GM18858 (cell line): ENCODE results near the gene C14orf93.

ENCODE experiments used
- ATAC-seq: cut with Tn5 transposase; IDR thresholded peaks from one replicate; pipeline ENCODE4 v1.9.1; 2021; ENCODE audit not compliant: unreplicated experiment

C14orf93 gene

GRCh38 chr14:22996768-22997654, 12.9 kb downstream of the C14orf93 start:
- ATAC-seq = no peak

- no peak for ATAC-seq
Observed at GRCh38 chr14:22995889-22996625, 13.9 kb downstream of the C14orf93 start.

DNA sequence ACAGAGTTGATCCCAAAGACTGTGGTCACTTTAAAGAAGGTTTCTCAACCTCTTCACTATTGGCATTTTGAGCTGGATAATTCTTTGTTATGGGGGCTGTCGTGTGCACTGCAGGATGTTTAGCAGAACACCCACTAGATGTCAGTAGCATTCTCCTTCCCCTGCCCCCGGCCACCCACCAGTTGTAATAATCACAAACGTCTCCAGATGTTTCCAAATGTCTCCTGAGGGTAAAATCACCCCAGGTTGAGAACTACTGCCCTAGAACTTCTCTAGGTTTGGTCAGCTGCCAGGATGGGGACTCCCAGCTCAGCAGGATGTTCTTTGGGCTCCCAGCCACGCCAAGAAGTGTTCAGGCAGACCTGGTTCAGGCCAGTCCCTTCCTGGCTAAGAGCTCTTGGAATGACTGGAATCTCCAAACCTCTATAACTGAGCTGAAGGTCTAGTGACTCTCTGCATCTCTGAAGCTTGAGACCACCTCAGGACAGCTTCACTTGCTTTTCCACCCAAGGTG, 15.1 kb downstream of the C14orf93 start:
- ATAC-seq = no peak

DNA sequence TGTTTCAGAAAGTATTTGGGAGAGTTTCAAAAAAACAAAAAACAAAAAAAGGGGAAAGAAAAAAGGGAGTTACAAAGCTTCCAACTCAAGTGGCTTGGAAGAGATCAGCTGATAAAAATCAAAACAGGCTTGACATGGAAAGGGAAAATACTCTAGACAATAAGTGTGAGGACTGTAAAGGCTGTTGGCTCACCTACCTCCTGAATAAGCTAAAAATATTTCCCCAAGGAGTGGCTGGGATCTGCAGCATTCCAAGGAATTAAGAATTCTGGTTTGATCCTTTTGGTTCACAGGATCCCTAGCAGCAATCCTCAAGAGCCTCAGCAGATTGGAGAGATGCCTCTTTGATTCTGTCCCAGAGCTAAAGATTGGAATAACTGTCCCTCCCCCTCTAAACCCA, 16.4 kb downstream of the C14orf93 start:
- no peak for ATAC-seq

DNA sequence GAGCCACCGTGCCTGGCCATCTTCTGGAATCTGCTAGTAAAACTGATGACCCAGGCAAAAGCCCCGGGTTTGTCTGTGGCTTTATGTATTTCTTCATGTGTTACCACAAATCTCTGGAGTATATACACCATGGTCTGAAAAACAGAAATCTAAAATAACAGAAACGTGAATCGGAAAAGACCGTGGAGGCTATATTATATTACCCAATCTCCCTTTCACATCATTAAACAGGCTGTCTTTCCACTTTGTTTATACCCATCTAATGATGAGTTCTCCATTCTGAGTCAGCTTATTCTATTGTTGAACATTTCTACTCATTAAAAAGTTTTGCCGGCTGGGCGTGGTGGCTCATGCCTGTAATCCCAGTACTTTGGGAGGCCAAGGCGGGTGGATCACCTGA, 18.1 kb downstream of the C14orf93 start:
- ATAC-seq = no peak

DNA sequence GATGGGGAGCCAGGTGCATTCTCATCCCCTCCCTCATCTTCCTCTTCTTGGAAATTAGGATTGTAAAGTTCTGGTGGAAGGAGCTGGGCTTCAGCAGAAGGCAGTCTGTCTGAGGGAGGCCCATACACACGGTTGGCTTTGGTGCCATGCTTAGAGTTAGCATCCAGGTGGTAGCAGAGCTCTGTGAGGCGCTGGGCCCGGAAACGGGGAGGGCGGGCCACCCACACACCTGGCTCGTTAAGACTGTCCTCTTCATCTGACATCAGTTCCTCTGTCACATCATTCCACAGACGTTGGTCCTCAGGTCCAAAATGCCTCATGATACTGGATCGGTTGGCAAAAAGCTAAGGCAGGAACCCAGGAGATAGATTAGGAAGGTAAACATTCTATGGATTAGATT, 22.7 kb downstream of the C14orf93 start:
- no peak for ATAC-seq

GRCh38 chr14:22986508-22987054, 23.4 kb downstream of the C14orf93 start:
- no peak for ATAC-seq

DNA sequence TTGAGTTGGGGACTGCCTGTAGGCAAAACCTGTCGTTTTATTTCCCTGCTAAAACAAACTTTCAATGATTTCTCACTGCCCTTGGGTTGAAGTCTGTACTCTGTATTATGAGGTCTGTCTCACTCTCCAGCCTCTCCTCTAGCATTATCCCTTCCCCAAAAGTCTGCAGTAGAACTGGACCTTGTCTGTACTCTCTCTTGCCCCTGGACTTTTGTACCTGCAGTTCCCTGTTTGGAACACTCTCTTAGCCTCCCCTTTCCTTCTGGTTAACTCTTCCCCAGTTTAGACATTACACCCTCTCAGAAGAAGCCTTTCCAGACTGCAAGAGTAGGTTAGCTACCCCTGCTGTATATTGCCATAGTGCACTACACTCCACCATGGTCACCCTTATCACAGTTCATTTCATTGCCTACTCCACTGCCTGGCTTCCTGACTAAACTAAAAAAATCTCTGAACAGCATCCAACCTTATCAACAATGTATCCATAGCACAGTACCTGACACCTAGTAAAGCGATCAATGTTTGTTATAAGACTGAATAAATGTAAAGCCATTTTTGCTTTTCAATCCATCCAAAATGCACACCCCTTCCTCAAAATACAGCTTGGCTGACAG, 23.9 kb downstream of the C14orf93 start:
- ATAC-seq = no peak

- no peak for ATAC-seq
Observed at GRCh38 chr14:22984959-22985658, 24.8 kb downstream of the C14orf93 start.

DNA sequence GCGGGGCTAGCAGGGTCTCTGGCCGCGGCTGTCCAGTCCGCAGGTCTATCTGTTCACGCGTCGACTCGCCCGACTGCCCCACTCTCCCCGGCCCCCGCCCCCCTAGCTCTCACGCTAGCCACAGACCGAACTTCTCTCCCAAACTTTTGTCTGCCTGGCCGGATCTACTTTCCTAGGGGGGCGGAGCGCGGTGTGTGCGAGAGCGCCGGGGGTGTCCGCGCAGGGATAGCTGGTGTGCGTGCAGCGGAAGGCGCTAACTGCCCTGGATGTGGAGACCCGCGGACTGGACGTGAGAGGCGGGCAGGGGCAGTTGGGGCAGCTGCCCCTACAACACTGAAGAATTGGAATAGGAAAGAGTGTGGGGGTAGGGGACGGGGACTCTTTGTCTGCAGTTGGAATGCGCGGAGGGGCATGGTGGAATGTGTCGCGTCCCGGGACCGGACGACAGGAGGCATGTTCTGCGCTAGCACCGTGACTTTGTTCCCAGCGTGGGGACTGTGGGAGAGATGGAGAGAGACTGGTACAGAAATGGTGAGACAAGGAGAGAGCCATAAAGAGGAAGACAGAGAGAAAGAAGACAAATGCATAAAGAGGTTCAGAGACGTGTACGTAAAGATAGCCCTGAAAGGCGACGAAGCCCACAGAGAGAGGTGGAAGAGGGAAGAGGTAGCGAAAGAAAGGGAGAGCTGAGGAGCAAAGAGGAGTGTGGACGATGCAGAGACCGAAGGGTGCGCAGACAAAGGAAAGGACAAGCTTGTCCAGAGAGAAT, 27.3 kb downstream of the C14orf93 start, which contains the start of gene AJUBA:
Gene AJUBA (minus strand): TSS at position 75 of the 769 bp plus-strand sequence. CDS start 285 bp downstream, outside the sequence.
- no peak for ATAC-seq

- no peak for ATAC-seq
Observed at GRCh38 chr14:22981876-22982476, 28.0 kb downstream of the C14orf93 start.

- ATAC-seq = no peak
Observed at GRCh38 chr14:22981090-22981875, 28.7 kb downstream of the C14orf93 start.

DNA sequence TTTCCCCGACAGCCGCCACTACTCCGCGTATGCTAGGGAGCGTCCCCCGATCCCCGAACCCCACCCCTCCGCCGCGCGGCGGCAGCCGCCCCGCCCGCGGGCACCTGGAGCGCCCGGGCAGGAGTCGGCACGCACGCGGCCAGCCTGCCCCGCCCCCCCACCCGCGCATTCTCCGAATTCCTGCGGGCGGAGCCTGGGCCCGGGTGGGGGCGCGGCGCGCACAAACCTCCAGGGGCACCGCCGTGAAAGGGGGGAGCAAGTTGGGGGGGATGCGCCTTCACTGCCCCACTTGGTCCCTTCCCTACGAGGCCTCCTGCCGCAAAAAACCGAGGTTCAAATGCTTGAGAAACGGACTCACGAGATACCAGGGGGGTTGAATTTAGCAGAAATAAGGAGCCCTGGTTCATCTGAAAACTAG, 29.3 kb downstream of the C14orf93 start:
- ATAC-seq = no peak

DNA sequence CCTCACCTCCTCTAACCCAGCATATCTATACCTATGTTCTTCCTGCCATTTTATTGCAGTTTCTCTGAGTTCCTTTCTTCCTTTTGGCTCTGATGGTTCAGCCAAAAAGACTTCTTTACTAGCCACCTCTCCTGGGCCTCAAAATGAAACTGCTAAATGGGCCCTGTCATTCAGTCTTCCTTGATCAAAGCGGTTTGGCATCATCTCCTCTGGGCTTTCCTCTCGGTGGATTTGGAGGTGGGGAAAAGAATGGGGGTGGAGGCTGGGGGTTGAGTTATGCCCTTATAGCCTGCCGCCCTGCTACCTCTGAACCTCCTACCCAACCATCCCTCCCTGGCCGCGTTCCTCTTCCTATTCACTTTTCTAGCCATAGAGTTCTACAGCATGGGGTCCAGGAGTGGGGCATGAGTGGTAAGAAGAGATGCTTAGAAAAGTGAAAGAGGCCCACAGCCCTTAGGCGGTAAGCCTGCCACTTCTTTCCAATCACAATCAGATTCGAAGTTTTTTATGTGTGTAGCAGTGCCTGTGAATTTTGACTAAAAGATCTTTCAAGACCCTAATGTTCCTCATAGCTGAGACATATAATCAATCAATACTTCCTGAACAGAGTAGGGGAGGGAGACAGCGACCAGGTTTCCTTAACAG, 30.1 kb downstream of the C14orf93 start:
- no peak for ATAC-seq

DNA sequence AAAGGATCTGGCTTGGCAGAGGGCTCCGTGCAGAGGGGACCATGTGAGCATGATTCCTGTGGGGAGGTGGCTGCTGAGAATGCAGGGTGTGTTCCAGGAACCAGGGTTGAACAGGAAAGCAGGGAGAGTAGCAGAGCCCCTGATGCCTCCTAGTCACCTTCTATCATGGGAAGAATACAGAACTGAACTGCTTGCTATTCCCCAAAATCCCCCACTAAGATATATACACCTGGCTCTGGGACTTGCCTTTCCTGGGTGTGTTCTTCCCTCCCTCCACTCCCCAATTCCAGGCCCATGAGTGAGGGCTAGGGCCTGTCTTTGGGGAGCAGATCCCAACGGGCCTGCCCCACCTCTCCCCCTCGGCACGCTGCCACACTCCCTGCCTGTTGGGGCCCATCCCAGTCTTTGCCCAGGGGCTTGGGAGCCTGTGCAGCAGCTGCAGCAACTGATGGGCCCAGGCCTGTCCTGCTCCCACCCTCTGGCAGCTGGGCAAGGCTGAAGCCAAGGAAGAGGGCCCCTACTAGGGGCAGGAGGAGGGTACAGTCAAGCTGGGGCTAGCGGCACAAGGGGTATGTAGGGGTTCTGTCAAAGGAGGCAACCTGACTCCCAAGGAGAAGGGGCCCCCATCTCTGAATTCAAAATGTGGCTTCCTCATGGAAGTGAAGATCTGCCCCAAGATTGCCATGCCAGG, 30.8 kb downstream of the C14orf93 start:
- ATAC-seq = no peak

DNA sequence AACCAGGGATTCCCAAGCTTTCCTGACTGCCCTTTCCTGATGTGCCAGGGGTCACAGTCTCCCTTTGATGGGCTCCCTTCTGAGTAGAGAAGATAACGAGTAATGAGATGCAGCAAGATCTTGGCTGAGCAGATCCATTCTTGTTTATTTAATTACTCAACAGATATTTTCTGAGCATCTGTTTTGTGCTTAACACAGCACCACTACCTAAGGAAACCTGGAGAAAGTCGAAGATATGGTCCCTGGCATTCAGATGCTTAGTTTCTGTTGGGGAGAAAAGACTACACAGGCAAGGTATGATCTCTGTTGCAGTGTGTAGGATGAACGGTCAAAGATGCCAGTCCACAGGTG, 31.5 kb downstream of the C14orf93 start:
- ATAC-seq = no peak

GRCh38 chr14:22977684-22978486, 32.1 kb downstream of the C14orf93 start:
- no peak for ATAC-seq
